CD4-positive, alpha-beta T cell treated with Interferon alpha-2 for 1 hour (primary cell): ENCODE measurements around the gene ASCC2.
"Not testable (repeated sequence)": the region's sequence is repeated elsewhere in the genome, so short reads cannot be mapped to it uniquely, and the experiment has no call there.

Experiments
- DNase-seq, 2 donors: peaks; one replicate each; pipeline ENCODE4 v3.0.0-alpha.2; 2020 to 2022

Gene ASCC2

GRCh38 chr22:29782061-29782845, 55.8 kb downstream of the ASCC2 start:
- DNase-seq, result no peak

GRCh38 chr22:29780748-29781676, 57.1 kb downstream of the ASCC2 start:
- DNase-seq, result no peak

GRCh38 chr22:29780220-29780619, 57.9 kb downstream of the ASCC2 start:
- no peak for DNase-seq

GRCh38 chr22:29773233-29773632, 64.8 kb downstream of the ASCC2 start:
- no peak for DNase-seq

- no peak for DNase-seq
These were observed 65.9 kb downstream of the ASCC2 start for GRCh38 chr22:29772170-29772641.

GRCh38 chr22:29769723-29770321, 68.3 kb downstream of the ASCC2 start:
- DNase-seq, result no peak

- DNase-seq, result no peak
These were observed 69.9 kb downstream of the ASCC2 start for GRCh38 chr22:29768052-29768693.

- peak; percentile 93 to 94 for DNase-seq
These were observed 70.7 kb downstream of the ASCC2 start, which contains the start of gene UQCR10 for GRCh38 chr22:29767171-29768051. TSS of gene UQCR10 (plus strand) at chr22:29767369. CDS start at chr22:29767399, 30 bp downstream.

GRCh38 chr22:29766632-29767170, 71.4 kb downstream of the ASCC2 start, which contains the start of gene ZMAT5:
TSS of gene ZMAT5 (minus strand) at chr22:29767007. CDS start at chr22:29748544, 18,463 bp downstream.
- peak; percentile 94 to 96 for DNase-seq

GRCh38 chr22:29765905-29766631, 72.0 kb downstream of the ASCC2 start:
- peak in 1 of 2 donors; percentile 7 for DNase-seq

GRCh38 chr22:29762263-29762662, 75.8 kb downstream of the ASCC2 start:
- no peak for DNase-seq

GRCh38 chr22:29758959-29759358, 79.1 kb downstream of the ASCC2 start:
- no peak for DNase-seq

- DNase-seq, result no peak
These were observed 79.9 kb downstream of the ASCC2 start for GRCh38 chr22:29758068-29758622.

- no peak for DNase-seq
These were observed 81.0 kb downstream of the ASCC2 start for GRCh38 chr22:29757096-29757495.

GRCh38 chr22:29756341-29756740, 81.7 kb downstream of the ASCC2 start:
- no peak for DNase-seq

GRCh38 chr22:29755889-29756288, 82.2 kb downstream of the ASCC2 start:
- no peak for DNase-seq

GRCh38 chr22:29754658-29755395, 83.2 kb downstream of the ASCC2 start:
- not testable (repeated sequence) for DNase-seq

GRCh38 chr22:29753808-29754657, 84.0 kb downstream of the ASCC2 start:
- no peak for DNase-seq
